ENCODE results near the gene PNMA1. TPM values are rescaled to one million over a fixed set of nuclear protein-coding genes. Genes with fewer than 3 reads are reported as not detected.
A peak's percentile ranks its signal among the peaks of the same experiment; 100 is the strongest.

PNMA1 gene
- total and polyA plus RNA-seq, 5 donors, result 18.0 to 36.3 (median 27.7) TPM

DNA sequence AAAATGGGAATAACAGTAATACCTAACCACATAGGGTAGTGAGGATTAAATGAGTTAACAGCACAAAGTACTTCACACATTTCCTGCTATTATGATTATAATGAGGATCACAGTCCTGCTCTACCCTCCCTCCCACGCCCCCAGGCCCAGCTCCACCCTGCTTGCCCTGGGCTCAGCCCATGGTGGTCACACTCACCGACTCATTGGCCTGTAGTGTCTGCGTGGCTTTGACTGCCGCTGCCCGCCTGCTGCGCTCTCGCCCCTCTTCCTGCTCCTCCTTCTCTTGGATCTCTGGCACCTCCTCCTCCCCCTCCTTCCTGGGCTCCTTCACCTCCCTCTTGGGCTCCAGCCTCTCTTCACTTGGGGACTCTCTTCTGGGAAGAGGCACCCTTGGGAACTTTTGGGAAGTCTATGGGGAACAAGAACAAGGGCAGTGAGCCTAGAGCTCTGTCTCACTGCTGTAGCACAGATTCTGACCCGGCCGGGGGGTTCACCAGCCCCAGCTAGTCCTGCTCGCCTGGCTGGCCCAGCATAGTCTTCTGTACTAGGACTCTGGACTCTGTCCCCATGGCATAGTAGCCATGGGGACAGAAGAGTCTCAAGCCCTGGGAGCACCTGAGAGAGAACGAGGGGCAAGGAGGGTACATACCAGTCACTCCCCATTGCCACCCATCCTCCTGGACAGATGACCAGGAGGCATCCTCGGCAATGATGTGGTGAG, 7.1 kb upstream of the PNMA1 start:
- Histone ChIP-seq H3K27me3 (ENCODE audit: control insufficient read depth, insufficient read depth) (no peaks in the 10 kb centered on the region), H3K4me1 (ENCODE audit: control insufficient read depth, insufficient read depth, low read length) (peaks cover 3% of the 10 kb centered on the region), H3K9me3 (ENCODE audit: control insufficient read depth, low read length) (no peaks in the 10 kb centered on the region), H3K27ac (ENCODE audit: low read length) (no peak overlapping the region), H3K4me3 (ENCODE audit: low read length) (no peak overlapping the region)
- peak in 2 of 3 donors; percentile 34 to 45 for DNase-seq
- no peak for ATAC-seq
- 81% methylated on average over 12 of the region's 12 CpGs for WGBS
- intact Hi-C loops (cut with DNase I), result loop anchor here in 1 of 4 donors (10.0 kb wide), 2 partner anchors 64 to 144 kb away; no protein-coding TSS in a partner anchor

DNA sequence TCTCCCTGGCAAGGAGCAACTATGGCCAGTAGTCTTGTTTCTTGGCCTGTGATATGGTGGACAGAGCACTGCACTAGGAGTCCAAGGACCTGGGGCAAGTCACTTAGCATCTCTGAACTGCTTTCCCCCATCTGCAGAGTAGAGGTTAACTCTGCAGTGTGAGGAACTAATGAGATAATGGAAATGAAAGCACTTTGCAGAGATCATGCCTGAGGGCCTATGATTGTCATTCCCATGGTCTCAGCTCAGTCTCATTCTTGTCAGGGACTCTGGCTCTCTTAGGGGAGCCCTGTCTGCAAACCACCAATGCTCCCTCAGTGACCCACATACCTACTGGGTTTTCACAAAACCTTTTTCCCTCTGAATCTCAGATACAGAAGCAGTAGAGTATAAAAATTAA, 6.5 kb upstream of the PNMA1 start:
- Histone ChIP-seq H3K4me3 (ENCODE audit: low read length) (no peak overlapping the region), H3K4me1 (ENCODE audit: control insufficient read depth, insufficient read depth, low read length) (peaks cover 3% of the 10 kb centered on the region), H3K9me3 (ENCODE audit: control insufficient read depth, low read length) (no peaks in the 10 kb centered on the region), H3K27me3 (ENCODE audit: control insufficient read depth, insufficient read depth) (no peaks in the 10 kb centered on the region), H3K27ac (ENCODE audit: low read length) (no peak overlapping the region)
- intact Hi-C loops (cut with DNase I), result loop anchor here in 1 of 4 donors (10.0 kb wide), 2 partner anchors 64 to 144 kb away; no protein-coding TSS in a partner anchor
- no peak for DNase-seq
- no peak for ATAC-seq

DNA sequence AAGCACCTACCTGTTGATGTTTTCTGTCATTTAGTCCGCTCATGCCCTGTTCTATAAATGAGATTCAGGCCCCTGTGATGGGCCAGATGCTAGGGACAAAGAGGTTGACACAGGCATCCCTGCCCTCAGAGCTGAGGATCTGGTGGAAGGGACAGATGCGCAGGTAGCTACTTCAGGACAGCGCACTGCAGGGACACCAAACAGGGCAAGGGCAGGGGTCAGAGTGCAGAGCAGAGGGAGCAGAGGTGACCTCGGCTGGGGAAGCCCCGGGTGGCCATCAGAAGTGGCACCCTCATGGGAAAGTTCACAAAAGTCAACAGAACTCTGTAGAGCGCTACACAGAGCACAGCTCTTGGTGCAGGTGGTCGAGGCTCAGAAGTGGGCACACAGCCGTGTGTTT, 5.6 kb upstream of the PNMA1 start:
- H3K27me3 ChIP-seq (ENCODE audit: control insufficient read depth, insufficient read depth), result no peaks in the 10 kb centered on the region
- WGBS, result 91% methylated on average over 8 of the region's 8 CpGs
- H3K27ac ChIP-seq (ENCODE audit: low read length), result no peak overlapping the region
- intact Hi-C loops (cut with DNase I), result loop anchor here in 1 of 4 donors (10.0 kb wide), 2 partner anchors 65 to 145 kb away; no protein-coding TSS in a partner anchor
- H3K9me3 ChIP-seq (ENCODE audit: control insufficient read depth, low read length), result no peaks in the 10 kb centered on the region
- no peak for DNase-seq
- peaks cover 2% of the 10 kb centered on the region for H3K4me1 ChIP-seq (ENCODE audit: control insufficient read depth, insufficient read depth, low read length)
- H3K4me3 ChIP-seq (ENCODE audit: low read length), result no peak overlapping the region
- no peak for ATAC-seq

DNA sequence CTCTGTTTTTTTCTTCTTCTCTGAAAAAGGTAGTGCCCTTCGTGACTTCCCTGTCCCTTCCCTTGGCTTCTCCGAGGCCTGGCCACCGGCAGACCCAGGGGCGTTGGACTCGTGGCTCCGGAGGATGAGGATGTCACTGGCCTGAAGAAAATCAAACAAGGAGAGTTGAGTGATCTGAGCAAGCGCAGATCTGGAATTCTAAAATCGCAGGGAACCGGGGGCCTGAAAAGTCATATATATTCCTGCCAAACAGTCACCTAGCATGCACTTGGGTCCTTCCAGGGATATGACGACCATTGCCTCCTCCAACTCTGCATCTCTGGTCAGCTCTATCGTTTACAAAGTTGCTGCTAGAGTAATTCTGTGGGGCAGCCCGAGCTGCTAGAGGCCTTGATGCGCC, 5.2 kb upstream of the PNMA1 start:
- no peak for ATAC-seq
- no peak for DNase-seq
- no peaks in the 10 kb centered on the region for H3K9me3 ChIP-seq (ENCODE audit: control insufficient read depth, low read length)
- H3K4me3 ChIP-seq (ENCODE audit: low read length), result no peak overlapping the region
- WGBS, result 89% methylated on average over 13 of the region's 13 CpGs
- peak overlapping the region; percentile 33 for H3K27ac ChIP-seq (ENCODE audit: low read length)
- H3K4me1 ChIP-seq (ENCODE audit: control insufficient read depth, insufficient read depth, low read length), result no peaks in the 10 kb centered on the region
- no peaks in the 10 kb centered on the region for H3K27me3 ChIP-seq (ENCODE audit: control insufficient read depth, insufficient read depth)
- intact Hi-C loops (cut with DNase I), result no loop called here

DNA sequence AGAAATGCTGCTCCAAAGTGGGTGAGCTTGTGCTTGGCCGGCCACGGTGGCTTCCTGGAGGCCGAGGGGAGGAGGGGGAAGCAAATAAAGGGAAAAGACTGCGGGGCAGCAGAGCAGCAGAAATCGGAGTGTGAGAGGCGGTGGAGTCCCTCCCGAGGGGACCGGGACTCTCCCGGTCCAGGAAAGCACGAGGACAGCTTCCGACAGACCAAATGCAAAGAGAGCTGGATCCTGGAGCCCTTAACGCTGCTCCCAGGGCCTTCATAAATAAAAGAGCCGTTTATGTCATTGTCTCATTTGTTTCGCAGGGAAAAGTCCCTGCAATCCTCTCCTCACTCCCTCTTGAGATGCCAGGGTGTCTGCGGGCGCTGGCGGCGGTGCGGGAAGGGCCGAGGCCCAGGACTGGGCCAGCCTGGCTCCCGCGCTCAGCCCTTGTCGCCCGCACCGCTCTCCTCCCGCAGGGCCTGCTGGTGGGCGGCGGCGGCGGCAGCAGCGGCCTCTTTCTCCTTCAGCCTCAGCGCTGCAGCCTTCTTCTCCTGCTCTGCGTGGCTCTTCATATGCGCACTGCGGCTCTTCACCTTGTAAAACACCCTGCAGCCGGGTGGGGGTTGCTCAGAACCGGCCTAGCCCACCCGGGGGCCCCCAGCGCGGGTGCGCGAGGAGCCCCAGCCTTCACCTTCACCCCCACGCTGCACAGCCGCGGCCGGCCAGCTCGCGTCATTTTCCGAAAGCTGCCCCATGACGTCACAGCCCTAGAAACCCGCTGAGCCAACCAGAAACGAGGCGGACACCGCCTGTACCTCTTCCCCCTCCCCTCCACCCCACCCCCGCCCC, 4.5 kb upstream of the PNMA1 start:
- WGBS, result 61% methylated on average over 55 of the region's 55 CpGs
- ATAC-seq (no peak), DNase-seq (peak; percentile 43 to 69 (median 56))
- peak overlapping the region; percentile 16 for H3K4me3 ChIP-seq (ENCODE audit: low read length)
- H3K27ac ChIP-seq (ENCODE audit: low read length), result peak overlapping the region; percentile 78
- no peaks in the 10 kb centered on the region for H3K4me1 ChIP-seq (ENCODE audit: control insufficient read depth, insufficient read depth, low read length)
- intact Hi-C loops (cut with DNase I), result no loop called here
- H3K9me3 ChIP-seq (ENCODE audit: control insufficient read depth, low read length), result no peaks in the 10 kb centered on the region
- H3K27me3 ChIP-seq (ENCODE audit: control insufficient read depth, insufficient read depth), result no peaks in the 10 kb centered on the region

DNA sequence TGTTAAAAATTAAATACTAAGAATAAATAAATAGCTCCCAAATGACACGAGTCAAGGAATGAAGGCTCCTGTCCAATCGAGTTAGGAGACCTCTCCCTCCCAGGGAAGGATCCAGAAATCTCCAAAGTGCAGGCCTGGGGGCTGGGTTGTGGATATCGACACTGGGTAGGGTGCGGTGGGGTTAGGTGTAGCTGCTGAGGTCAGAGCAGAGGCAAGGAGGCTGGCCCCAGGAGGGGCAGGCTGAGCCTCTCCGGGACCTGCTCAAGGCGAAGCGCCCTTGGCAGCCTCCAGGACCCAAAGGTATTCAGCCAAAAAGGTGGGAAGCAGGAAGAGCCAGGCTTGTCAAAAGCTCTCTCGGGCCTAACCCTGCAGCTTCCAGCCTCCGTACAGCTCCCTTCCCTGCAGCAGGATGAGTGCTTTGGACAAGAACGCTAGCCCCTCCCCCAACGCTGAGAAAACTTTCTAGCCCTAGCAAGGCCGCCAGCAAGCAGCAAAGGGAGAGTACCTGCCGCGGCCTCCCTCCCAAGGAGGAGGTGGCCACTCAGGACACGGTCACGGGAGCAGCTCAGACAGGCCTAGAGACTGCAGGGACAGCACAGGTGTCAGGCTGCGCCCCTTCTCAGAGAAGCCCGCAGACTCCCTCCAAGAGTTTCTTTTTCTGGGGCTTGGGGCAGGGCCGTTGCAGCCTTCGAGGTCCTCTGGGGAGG, 3.7 kb upstream of the PNMA1 start:
- intact Hi-C loops (cut with DNase I), result no loop called here
- 55% methylated on average over 20 of the region's 20 CpGs for WGBS
- peak; percentile 33 to 67 (median 60) for DNase-seq
- Histone ChIP-seq H3K27ac (ENCODE audit: low read length) (peak overlapping the region; percentile 78), H3K27me3 (ENCODE audit: control insufficient read depth, insufficient read depth) (no peaks in the 10 kb centered on the region), H3K4me1 (ENCODE audit: control insufficient read depth, insufficient read depth, low read length) (no peaks in the 10 kb centered on the region), H3K4me3 (ENCODE audit: low read length) (peak overlapping the region; percentile 16), H3K9me3 (ENCODE audit: control insufficient read depth, low read length) (no peaks in the 10 kb centered on the region)
- ATAC-seq, result no peak

DNA sequence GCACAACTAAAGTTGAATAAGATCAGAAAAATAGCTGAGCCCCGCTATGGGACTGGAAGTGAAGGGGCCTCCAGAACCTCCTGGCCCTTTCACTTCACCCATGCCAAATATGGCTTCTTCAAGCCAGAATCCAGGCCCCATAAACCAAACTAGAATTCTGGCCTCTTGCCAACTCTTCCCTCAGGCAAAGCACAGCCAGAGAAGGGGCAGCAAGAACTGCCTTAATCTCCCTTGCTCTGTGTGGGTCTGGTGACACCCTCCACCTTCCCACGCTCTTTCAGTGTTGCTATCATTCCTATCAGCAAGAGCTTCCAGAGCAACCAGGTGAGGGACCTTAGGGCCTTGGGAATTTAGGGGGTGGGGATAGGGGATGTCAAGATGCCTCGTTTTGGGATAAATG, 3.1 kb upstream of the PNMA1 start:
- no peak for ATAC-seq
- H3K4me3 ChIP-seq (ENCODE audit: low read length), result no peak overlapping the region
- intact Hi-C loops (cut with DNase I), result no loop called here
- H3K9me3 ChIP-seq (ENCODE audit: control insufficient read depth, low read length), result no peaks in the 10 kb centered on the region
- WGBS, result 70% methylated on average over 3 of the region's 3 CpGs
- no peak overlapping the region for H3K27ac ChIP-seq (ENCODE audit: low read length)
- no peaks in the 10 kb centered on the region for H3K27me3 ChIP-seq (ENCODE audit: control insufficient read depth, insufficient read depth)
- no peaks in the 10 kb centered on the region for H3K4me1 ChIP-seq (ENCODE audit: control insufficient read depth, insufficient read depth, low read length)
- DNase-seq, result no peak

DNA sequence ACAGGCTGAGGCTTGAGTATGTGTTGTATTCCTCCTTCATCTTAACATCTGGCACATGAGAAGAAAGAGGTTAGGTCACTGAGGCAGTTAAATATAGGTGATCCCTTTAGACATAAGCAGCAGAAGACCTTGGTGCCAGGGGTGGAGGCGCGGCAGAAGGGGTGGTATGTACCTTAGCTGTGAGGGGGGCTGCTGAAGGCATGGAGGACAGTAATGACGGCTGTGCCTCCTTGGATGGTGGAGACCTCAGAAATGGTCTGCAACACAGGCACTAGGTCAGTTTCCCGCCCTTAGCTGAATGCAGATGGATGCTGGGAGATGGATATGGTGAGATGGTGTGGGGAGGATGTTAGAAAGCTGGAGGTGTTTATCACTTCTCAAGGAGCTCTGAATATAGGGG, 1.5 kb upstream of the PNMA1 start:
- DNase-seq, result no peak
- 92% methylated on average over 4 of the region's 4 CpGs for WGBS
- H3K4me1 ChIP-seq (ENCODE audit: control insufficient read depth, insufficient read depth, low read length), result no peaks in the 10 kb centered on the region

DNA sequence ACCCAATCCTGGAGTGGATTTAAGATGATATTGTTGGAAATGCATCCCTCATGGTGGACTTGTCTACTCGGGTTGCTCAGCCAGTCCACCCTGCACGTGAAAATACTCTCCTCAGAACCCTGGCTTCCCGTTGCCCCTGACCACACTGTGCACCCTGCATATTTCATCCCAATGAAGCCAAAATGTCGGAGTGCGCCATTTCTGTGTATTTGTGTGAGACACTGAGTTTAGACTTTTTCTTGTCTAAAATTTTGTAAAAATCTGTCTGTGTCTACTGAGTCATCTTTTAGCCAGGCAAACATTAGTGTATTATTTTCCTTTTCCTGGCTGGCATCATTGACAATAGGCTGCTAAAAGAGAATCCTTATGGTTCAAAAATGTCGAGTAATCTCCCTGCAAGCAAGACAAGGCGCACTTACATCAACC, 485 bp upstream of the PNMA1 start:
- Histone ChIP-seq H3K27me3 (ENCODE audit: control insufficient read depth, insufficient read depth) (no peaks in the 10 kb centered on the region), H3K4me1 (ENCODE audit: control insufficient read depth, insufficient read depth, low read length) (no peaks in the 10 kb centered on the region), H3K9me3 (ENCODE audit: control insufficient read depth, low read length) (no peaks in the 10 kb centered on the region), H3K27ac (ENCODE audit: low read length) (no peak overlapping the region), H3K4me3 (ENCODE audit: low read length) (peak overlapping the region; percentile 51)
- intact Hi-C loops (cut with DNase I), result no loop called here
- WGBS, result 52% methylated on average over 7 of the region's 7 CpGs
- ATAC-seq (no peak), DNase-seq (no peak)

More for the DNA sequence above, 1.5 kb upstream of the PNMA1 start:
- Histone ChIP-seq H3K27ac (ENCODE audit: low read length) (no peak overlapping the region), H3K27me3 (ENCODE audit: control insufficient read depth, insufficient read depth) (no peaks in the 10 kb centered on the region), H3K9me3 (ENCODE audit: control insufficient read depth, low read length) (no peaks in the 10 kb centered on the region), H3K4me3 (ENCODE audit: low read length) (no peak overlapping the region)
- no peak for ATAC-seq
- intact Hi-C loops (cut with DNase I), result no loop called here

DNA sequence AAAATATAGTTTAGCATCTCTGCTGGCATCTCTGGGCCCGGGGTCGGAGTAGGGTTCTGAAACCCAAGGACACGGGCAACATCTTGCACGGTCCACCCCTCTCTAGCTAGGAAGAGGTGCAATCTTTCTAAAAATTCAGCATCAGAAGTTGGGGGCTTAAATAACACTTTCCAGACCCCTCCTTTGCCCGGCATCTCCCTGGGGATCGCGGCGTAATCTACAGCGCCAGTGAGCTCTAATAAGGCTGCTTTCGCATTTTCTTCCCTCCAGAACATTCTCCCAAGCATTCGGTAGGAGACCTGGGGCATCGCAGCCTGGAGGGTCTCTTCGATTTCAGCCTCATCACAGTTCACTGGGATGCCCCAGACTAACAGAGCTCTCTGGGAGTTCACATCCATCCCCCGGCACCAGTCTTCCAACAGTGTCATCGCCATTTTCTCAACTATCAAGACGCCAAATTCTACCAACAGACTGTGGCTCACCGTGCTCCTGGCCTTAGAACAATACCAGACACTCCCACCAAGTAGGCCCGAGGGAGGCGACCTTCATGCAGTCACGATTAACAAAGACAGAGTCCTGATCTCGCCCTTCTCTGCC, 880 bp downstream of the PNMA1 start:
- WGBS, result 4% methylated on average over 21 of the region's 21 CpGs
- no peak for ATAC-seq

More for the DNA sequence above, 880 bp downstream of the PNMA1 start:
- peak in 1 of 3 donors; percentile 45 for DNase-seq
- Histone ChIP-seq H3K9me3 (ENCODE audit: control insufficient read depth, low read length) (no peaks in the 10 kb centered on the region), H3K27ac (ENCODE audit: low read length) (peak overlapping the region; percentile 69), H3K27me3 (ENCODE audit: control insufficient read depth, insufficient read depth) (no peaks in the 10 kb centered on the region), H3K4me1 (ENCODE audit: control insufficient read depth, insufficient read depth, low read length) (no peaks in the 10 kb centered on the region), H3K4me3 (ENCODE audit: low read length) (peak overlapping the region; percentile 51)
- intact Hi-C loops (cut with DNase I), result no loop called here

All from right cardiac atrium (tissue), 5 donors.